ENCODE results near the gene GRB7.

- TF ChIP-seq, protein P1, sequence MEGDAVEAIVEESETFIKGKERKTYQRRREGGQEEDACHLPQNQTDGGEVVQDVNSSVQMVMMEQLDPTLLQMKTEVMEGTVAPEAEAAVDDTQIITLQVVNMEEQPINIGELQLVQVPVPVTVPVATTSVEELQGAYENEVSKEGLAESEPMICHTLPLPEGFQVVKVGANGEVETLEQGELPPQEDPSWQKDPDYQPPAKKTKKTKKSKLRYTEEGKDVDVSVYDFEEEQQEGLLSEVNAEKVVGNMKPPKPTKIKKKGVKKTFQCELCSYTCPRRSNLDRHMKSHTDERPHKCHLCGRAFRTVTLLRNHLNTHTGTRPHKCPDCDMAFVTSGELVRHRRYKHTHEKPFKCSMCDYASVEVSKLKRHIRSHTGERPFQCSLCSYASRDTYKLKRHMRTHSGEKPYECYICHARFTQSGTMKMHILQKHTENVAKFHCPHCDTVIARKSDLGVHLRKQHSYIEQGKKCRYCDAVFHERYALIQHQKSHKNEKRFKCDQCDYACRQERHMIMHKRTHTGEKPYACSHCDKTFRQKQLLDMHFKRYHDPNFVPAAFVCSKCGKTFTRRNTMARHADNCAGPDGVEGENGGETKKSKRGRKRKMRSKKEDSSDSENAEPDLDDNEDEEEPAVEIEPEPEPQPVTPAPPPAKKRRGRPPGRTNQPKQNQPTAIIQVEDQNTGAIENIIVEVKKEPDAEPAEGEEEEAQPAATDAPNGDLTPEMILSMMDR (IDR thresholded peaks at IDR 0.05; ENCODE audit: poor library complexity) = no peak
- TF ChIP-seq EZH2 (IDR thresholded peaks at IDR 0.05; ENCODE audit: borderline replicate concordance) = no peak
- TF ChIP-seq EZH2phosphoT487 (IDR thresholded peaks at IDR 0.05; ENCODE audit: low read depth, severe bottlenecking, unreplicated experiment) = no peak
Measured at GRCh38 chr17:39751016-39751543, 13.3 kb downstream of the GRB7 start.

Data from hepatocyte (in vitro differentiated cells).